CD4-positive, alpha-beta T cell treated with Interleukin-1 beta for 1 hour (primary cell): ENCODE results near the gene ATF4.

Source experiments
- DNase-seq, 2 donors: peaks; one replicate each; pipeline ENCODE4 v3.0.0-alpha.2; 2020 to 2022

The ATF4 gene

DNA sequence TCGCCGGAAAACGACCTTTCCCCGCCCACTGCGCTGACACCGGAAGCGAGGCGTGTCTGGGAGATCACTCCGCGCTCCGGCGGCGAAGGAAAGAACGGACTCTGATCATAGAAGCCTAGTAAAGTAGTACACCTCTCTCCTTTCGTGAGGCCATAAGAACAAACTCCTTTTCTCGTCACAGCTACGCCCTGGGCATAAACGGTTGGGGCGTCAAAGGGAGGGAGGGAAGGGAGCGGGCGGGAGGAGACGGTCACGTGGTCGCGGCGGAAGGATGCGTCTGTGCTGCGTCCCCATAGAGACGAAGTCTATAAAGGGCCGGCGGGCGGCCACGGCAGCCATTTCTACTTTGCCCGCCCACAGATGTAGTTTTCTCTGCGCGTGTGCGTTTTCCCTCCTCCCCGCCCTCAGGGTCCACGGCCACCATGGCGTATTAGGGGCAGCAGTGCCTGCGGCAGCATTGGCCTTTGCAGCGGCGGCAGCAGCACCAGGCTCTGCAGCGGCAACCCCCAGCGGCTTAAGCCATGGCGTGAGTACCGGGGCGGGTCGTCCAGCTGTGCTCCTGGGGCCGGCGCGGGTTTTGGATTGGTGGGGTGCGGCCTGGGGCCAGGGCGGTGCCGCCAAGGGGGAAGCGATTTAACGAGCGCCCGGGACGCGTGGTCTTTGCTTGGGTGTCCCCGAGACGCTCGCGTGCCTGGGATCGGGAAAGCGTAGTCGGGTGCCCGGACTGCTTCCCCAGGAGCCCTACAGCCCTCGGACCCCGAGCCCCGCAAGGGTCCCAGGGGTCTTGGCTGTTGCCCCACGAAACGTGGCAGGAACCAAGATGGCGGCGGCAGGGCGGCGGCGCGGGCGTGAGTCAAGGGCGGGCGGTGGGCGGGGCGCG is at the start of gene ATF4:
TSS of gene ATF4 (plus strand) at position 337 of the 880 bp plus-strand sequence. CDS start 884 bp downstream, outside the sequence.
- DNase-seq = peak in 1 of 2 donors; percentile 98

DNA sequence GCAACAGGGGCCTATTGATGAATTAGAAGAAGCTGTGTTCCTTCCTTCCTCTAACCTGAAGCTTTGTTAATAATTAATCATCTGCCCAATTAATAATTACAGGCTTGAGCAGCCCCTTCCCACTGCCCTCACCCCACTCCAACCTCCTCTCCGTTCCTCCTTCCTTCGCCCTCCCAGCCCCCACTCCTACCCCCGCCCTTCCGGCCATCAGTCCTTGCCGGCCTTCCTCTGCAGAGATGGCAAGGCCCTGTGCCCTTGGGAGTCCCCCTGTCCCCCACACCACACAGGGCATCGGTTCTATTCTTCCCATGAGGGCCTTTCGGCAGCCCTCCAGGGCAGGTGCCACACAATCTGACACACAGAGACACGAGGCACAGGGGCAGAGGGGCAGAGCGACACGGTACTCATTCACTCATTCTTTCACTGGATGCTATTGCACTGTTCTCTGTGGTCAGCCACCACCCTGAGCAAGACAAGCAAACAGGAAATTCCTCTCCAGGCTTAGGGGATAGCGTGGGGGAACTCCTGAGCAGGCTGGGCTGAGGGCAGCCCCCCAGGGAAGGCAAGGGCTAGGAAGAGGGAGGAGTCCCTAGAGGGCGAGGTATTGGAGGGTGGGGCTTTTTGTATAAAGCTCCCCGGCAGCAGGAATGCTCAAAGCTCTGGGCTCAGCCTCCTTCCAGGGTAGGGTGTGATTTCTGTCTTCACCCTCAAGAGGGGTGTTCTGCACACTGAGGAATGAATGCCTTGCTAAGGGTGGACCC is 48.8 kb upstream of the ATF4 start:
- DNase-seq = no peak

GRCh38 chr22:39472570-39473556 is 47.5 kb upstream of the ATF4 start:
- DNase-seq = peak in 1 of 2 donors; percentile 19

DNA sequence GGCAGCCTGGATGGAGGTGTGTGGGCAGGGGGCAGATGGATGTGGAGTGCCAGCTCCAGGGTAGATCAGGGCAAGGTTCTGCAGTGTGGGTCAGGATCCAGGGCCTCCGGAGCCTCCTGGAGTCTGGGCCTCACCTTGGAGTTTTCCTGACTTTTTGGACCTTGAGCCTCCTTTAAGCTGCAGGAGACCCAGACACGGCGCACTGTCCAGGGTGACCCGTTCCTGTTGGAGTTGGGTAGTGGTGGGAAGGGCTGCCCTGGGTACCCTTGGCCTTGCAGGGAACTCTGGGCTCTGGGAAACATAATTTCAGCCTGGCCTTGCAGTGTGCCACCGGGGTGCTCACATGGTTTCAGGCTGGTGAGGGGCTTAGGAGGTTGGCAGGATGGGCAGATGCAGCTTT is 46.5 kb upstream of the ATF4 start:
- DNase-seq = no peak

DNA sequence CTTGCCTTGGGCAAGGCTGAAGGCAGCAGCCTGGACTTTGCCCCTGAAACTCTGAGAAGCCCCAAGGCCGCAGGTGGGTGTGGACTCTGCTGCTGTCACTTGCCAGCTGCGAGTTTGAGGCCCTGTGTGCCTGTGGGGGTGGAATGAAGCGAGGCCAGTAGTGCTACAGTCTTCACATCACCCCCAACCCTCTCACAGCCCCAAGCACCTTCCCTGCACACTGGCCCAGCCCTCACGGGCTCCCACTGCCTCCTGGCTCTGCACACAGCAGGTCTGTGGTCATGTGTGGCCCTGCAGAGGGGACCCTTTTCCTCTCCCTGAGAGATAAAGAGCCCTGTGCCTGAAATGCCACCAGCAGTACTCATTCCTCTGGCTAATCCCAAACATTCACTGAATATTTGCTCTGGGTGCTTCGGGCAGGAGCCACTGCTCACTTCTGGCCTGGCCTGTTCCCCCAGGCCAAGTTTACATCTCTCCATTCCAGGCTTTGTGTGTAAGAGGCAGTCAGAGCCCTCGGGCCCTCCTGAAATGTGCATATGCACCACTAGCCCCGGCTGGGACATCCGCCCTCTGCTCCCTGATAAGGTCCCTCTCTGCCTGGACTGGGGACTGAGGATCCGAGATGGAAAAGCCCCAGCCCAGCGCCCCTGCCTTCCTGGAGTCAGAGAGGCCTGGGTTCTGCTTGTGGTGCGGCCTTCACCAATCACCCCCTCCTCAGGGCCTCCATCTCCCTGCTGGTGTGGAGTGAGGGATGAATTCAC is 45.8 kb upstream of the ATF4 start:
- no peak for DNase-seq

- DNase-seq = no peak
These were observed 45.0 kb upstream of the ATF4 start for GRCh38 chr22:39475337-39475736.

DNA sequence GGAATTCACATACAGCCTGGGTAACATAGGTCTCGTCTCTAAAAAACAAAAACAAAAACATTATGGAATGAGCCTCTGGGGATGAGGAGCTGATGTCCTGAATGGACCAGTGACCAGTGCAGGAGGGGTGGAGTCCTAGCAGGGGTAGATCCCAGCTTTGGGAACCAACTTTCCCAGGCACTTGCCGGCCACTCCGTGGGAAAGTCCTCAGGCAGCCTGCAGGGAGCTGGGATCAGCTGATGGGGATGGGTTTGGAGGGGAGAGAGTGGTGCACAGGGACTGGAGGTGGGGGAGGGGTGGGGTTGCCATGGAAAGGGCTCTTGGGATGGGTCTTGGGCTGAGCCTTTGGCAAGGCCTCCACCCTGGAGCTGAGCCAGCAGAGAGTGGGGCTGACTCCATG is 44.5 kb upstream of the ATF4 start:
- DNase-seq = no peak

DNA sequence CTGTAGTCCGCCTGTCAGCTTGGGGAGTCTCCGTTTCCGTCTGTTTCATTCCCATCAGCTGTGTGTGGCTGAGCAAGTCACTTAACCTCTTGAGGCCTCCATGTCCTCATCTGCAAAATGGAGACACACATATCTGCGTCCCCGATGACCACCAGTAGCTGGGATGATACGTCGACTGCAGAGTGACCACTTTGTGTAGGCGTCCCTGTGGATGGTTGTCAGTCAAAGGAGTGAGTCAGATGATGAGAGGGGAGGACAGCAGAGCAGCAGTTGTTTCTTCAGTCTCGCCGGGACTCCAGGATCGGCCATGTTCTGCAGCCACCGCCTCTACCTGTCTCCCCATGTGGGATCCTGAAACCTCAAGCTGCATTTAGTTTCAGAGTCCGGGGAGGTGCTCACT is 43.7 kb upstream of the ATF4 start:
- DNase-seq = no peak

GRCh38 chr22:39477542-39477941 is 42.8 kb upstream of the ATF4 start:
- no peak for DNase-seq

GRCh38 chr22:39478441-39478850 is 41.9 kb upstream of the ATF4 start:
- DNase-seq = no peak

GRCh38 chr22:39479254-39479653 is 41.1 kb upstream of the ATF4 start:
- no peak for DNase-seq

- no peak for DNase-seq
These were observed 39.8 kb upstream of the ATF4 start for GRCh38 chr22:39480557-39480956.

DNA sequence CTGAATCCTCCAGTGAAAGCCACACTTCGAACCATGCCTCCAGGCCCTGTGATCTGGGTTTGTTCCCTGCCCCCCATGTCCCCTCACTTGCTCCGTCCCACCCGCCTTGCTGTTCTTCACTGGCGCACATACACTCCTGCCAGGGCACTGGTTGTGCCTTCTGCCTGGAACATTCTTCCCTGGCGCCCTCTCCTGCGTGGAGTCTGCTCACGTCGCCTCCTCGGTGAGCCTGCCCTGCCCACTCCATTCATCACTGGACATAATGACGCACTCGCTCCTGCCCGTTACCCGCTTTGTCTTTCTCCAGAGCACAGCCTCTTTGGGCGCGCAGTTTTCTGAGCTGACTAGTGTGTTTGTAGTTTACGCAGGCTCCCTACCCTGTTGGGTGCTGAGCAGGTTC is 39.3 kb upstream of the ATF4 start:
- no peak for DNase-seq

DNA sequence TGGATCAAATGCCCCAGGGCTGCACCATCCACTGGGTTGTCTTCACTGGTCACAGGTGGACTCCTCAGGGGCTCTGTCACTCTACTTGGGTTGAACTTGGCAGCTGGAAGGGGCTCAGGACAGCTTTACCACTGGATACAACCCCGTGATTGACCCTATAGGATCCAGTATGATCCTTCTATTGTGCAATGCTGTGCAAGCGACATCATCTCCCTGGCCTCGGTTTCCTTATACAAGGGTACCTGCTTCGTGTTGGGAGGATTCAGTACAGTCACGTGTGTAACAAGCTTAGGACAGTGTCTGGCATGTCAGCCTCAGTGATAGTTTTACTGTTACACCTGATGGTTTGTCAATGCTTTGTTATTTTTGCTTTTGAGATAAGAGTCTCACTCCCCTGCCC is 38.8 kb upstream of the ATF4 start:
- DNase-seq = no peak

GRCh38 chr22:39482768-39483167 is 37.6 kb upstream of the ATF4 start:
- no peak for DNase-seq

- no peak for DNase-seq
These were observed 33.2 kb upstream of the ATF4 start for GRCh38 chr22:39486951-39487825.

GRCh38 chr22:39487826-39488520 is 32.4 kb upstream of the ATF4 start:
- no peak for DNase-seq

- DNase-seq = no peak
These were observed 31.7 kb upstream of the ATF4 start for GRCh38 chr22:39488563-39489083.

- no peak for DNase-seq
These were observed 31.0 kb upstream of the ATF4 start for GRCh38 chr22:39489094-39490068.
